Gastrocnemius medialis (tissue), 4 donors: ENCODE measurements around the gene GOLGA8N. TPM values are rescaled to one million over a fixed set of nuclear protein-coding genes. Genes with fewer than 3 reads are reported as not detected.
"Not testable (repeated sequence)": the region's sequence is repeated elsewhere in the genome, so short reads cannot be mapped to it uniquely, and the experiment has no call there.

Experiments
- ATAC-seq, 2 donors: fragments of 150-250 bp; one replicate each; pipeline ENCODE4 v1.9.1; 2016
- DNase-seq, 2 donors: peaks; one replicate each; pipeline ENCODE4 v3.0.0-alpha.2; 2019
- H3K27ac ChIP-seq, 4 donors: fragments of 200-600 bp; sonication (generic); 1 replicate in 1 of 4; 2 replicates in 3 of 4; pipeline ENCODE4 v1.5.1; 2016 to 2018; ENCODE audit warnings: mild to moderate bottlenecking in 2 of 4, moderate library complexity in 1 of 4
- H3K27me3 ChIP-seq, 3 donors: fragments of 200-600 bp; sonication (generic) in 2 of 3; 1 replicate in 1 of 3; 2 replicates in 2 of 3; pipeline versions ENCODE4 v1.5.1 to v1.6.0; 2016 to 2019; ENCODE audit warnings: mild to moderate bottlenecking in 1 of 3, moderate library complexity in 1 of 3
- H3K36me3 ChIP-seq, 2 donors: fragments of 200-600 bp; sonication (generic) in 1 of 2; one replicate each; pipeline ENCODE4 v1.5.1; 2017 to 2018
- H3K4me1 ChIP-seq, 2 donors: fragments of 200-600 bp; sonication (generic) in 1 of 2; one replicate each; pipeline ENCODE4 v1.5.1; 2016 to 2017; ENCODE audit warnings: mild to moderate bottlenecking in 2 of 2
- H3K4me3 ChIP-seq, 4 donors: fragments of 200-600 bp; sonication (generic) in 3 of 4; 1 replicate in 1 of 4; 2 replicates in 3 of 4; pipeline ENCODE4 v1.5.1; 2016 to 2019; ENCODE audit warnings: mild to moderate bottlenecking in 2 of 4
- H3K9me3 ChIP-seq, 3 donors: fragments of 200-600 bp; sonication (generic) in 2 of 3; 1 replicate in 1 of 3; 2 replicates in 2 of 3; pipeline ENCODE4 v1.5.1; 2016 to 2019
- in situ Hi-C, 4 donors: fragments of 200-750 bp; cut with MboI; loops; one replicate each; pipeline versions ENCODE4 v1.15.0 to v1.8.0; 2017; ENCODE audit warnings: low sequenced_read_pairs in 4 of 4
- intact Hi-C: fragments of 100-400 bp; cut with DNase I; formaldehyde crosslinking; loops from one replicate; pipeline ENCODE4 v1.15.1; 2023; ENCODE audit warnings: low total_unique reads
- total RNA-seq, 4 donors: library from RNA; depleted of rRNA; stranded (reverse); fragments of >200 nt; gene quantifications; one replicate each; pipeline versions ENCODE4 v1.1.0 to v1.2.3, GENCODE V29; 2016

Gene GOLGA8N
- total RNA-seq: 1 to 10 TPM; 1.1 to 5.0 (median 1.9) TPM

GRCh38 chr15:32593151-32593550 lies at the start of gene GOLGA8N:
Gene GOLGA8N (plus strand): TSS chr15:32593456.
- H3K27me3 ChIP-seq, in situ Hi-C loops, H3K4me3 ChIP-seq, DNase-seq, H3K27ac ChIP-seq, H3K4me1 ChIP-seq, H3K36me3 ChIP-seq, ATAC-seq, H3K9me3 ChIP-seq, intact Hi-C loops: not testable (repeated sequence)

- H3K36me3 ChIP-seq, intact Hi-C loops: not testable (repeated sequence)
These were observed 49.8 kb upstream of the GOLGA8N start for GRCh38 chr15:32543456-32543855.

GRCh38 chr15:32545129-32545528 lies 48.1 kb upstream of the GOLGA8N start:
- ATAC-seq, H3K9me3 ChIP-seq, H3K4me1 ChIP-seq, intact Hi-C loops, H3K36me3 ChIP-seq, H3K4me3 ChIP-seq, H3K27ac ChIP-seq, in situ Hi-C loops, H3K27me3 ChIP-seq, DNase-seq: not testable (repeated sequence)

More at GRCh38 chr15:32543456-32543855, 49.8 kb upstream of the GOLGA8N start:
- H3K27ac ChIP-seq, H3K9me3 ChIP-seq, ATAC-seq, H3K4me1 ChIP-seq, in situ Hi-C loops, DNase-seq, H3K27me3 ChIP-seq, H3K4me3 ChIP-seq: not testable (repeated sequence)

- H3K9me3 ChIP-seq, ATAC-seq, H3K36me3 ChIP-seq, in situ Hi-C loops, DNase-seq, H3K27ac ChIP-seq, H3K4me1 ChIP-seq, H3K27me3 ChIP-seq, intact Hi-C loops, H3K4me3 ChIP-seq: not testable (repeated sequence)
These were observed 38.7 kb upstream of the GOLGA8N start for GRCh38 chr15:32554587-32554986.

DNA sequence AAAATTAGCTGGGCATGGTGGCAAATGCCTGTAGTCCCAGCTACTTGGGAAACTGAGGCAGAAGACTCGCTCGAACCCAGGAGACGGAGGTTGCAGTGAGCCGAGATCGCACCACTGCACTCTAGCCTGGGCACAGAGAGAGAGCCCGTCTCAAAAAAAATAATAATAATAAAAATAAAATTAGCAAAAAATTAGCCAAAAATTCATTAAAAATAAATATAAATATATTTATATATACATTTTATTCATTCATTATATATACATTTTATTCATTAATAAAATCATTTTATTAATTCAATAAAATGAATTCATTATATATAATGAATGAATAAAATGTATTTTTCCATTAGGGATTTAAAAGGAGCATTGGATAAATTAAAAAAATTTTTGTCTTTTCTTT lies 31.1 kb upstream of the GOLGA8N start:
- H3K4me1 ChIP-seq, H3K27me3 ChIP-seq, H3K36me3 ChIP-seq, DNase-seq, in situ Hi-C loops, H3K27ac ChIP-seq, H3K9me3 ChIP-seq, H3K4me3 ChIP-seq, ATAC-seq, intact Hi-C loops: not testable (repeated sequence)

DNA sequence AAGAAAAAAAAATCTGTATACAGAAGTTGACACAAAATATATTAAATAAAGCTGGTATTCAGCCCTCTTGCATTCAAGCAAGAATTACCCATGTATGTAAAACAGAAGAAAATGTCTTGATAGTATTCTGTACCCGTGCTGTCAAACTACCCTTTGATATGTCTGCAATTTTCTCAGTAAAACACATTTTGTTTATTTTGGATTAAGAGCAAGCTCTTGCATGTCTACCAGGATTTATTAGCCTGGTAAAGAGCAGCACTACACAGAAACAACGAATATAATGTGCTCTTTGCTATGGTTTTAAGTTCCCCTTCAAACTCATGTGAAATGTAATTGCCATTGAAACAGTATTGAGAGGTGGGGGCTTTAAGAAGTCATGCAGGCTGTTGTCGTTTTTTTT lies 24.3 kb upstream of the GOLGA8N start:
- DNase-seq, H3K27me3 ChIP-seq, in situ Hi-C loops, H3K27ac ChIP-seq, H3K36me3 ChIP-seq, H3K4me1 ChIP-seq, H3K9me3 ChIP-seq, intact Hi-C loops, ATAC-seq, H3K4me3 ChIP-seq: not testable (repeated sequence)

GRCh38 chr15:32578482-32578881 lies 14.8 kb upstream of the GOLGA8N start:
- intact Hi-C loops, DNase-seq, H3K36me3 ChIP-seq, ATAC-seq, H3K27ac ChIP-seq, H3K4me1 ChIP-seq, in situ Hi-C loops, H3K9me3 ChIP-seq, H3K27me3 ChIP-seq, H3K4me3 ChIP-seq: not testable (repeated sequence)

- ATAC-seq, DNase-seq, intact Hi-C loops, H3K27me3 ChIP-seq, H3K36me3 ChIP-seq, H3K27ac ChIP-seq, in situ Hi-C loops, H3K4me3 ChIP-seq, H3K4me1 ChIP-seq, H3K9me3 ChIP-seq: not testable (repeated sequence)
These were observed 7.4 kb upstream of the GOLGA8N start for GRCh38 chr15:32585844-32586243.

- ATAC-seq, DNase-seq, H3K36me3 ChIP-seq, H3K4me1 ChIP-seq, in situ Hi-C loops, H3K27ac ChIP-seq, H3K4me3 ChIP-seq, H3K27me3 ChIP-seq, H3K9me3 ChIP-seq, intact Hi-C loops: not testable (repeated sequence)
These were observed 16.3 kb downstream of the GOLGA8N start for GRCh38 chr15:32609518-32609917.
